Bronchial epithelial cell (primary cell): ENCODE measurements around the gene SLC15A4. TPM values are rescaled to one million over a fixed set of nuclear protein-coding genes. Genes with fewer than 3 reads are reported as not detected.

ENCODE experiments used
- DNase-seq: peaks from one replicate; pipeline ENCODE4 v3.0.0-alpha.2; 2010; ENCODE audit warnings: low read depth
- FAIRE-seq: peaks from 2 replicates; lab custom pipeline; 2011; peaks lifted over from hg19 to GRCh38; lab: Jason Lieb, UNC
- H3K27me3 ChIP-seq: 2 replicates; pipeline ENCODE4 v1.5.1; 2011; ENCODE audit warnings: low read length; ENCODE audit not compliant: control insufficient read depth, insufficient read depth
- H3K36me3 ChIP-seq: 2 replicates; pipeline ENCODE4 v1.5.1; 2011; ENCODE audit warnings: low read length; ENCODE audit not compliant: control insufficient read depth, insufficient read depth
- H3K4me3 ChIP-seq: 2 replicates; pipeline ENCODE4 v1.5.1; 2011; ENCODE audit warnings: mild to moderate bottlenecking, low read depth, low read length, control low read depth
- CTCF ChIP-seq: IDR thresholded peaks from 2 replicates; pipeline ENCODE4 v1.5.1; 2011; ENCODE audit warnings: mild to moderate bottlenecking, moderate library complexity, low read length, control low read depth, inconsistent platforms; ENCODE audit not compliant: insufficient read depth, severe bottlenecking
- total RNA-seq: library from RNA; depleted of rRNA; stranded (reverse); fragments of >200 nt; gene quantifications from 2 replicates; pipeline ENCODE4 v1.2.1, GENCODE V29; 2014

SLC15A4 gene
- total RNA-seq, 1 donor from 2014 or later: 70.0 TPM

GRCh38 chr12:128863957-128864356 lies 40.2 kb upstream of the SLC15A4 start:
- no peaks in the 10 kb centered on the region for H3K36me3 ChIP-seq
- H3K27me3 ChIP-seq: no peaks in the 10 kb centered on the region
- DNase-seq (no peak), FAIRE-seq (no peak)
- TF ChIP-seq CTCF: no peak
- H3K4me3 ChIP-seq: no peak overlapping the region

GRCh38 chr12:128861226-128862016 lies 37.7 kb upstream of the SLC15A4 start:
- H3K4me3 ChIP-seq: no peak overlapping the region
- FAIRE-seq: no peak
- no peaks in the 10 kb centered on the region for H3K27me3 ChIP-seq
- H3K36me3 ChIP-seq: no peaks in the 10 kb centered on the region
- no peak for TF ChIP-seq CTCF
- no peak for DNase-seq

GRCh38 chr12:128859311-128859710 lies 35.6 kb upstream of the SLC15A4 start:
- Histone ChIP-seq H3K4me3 (no peak overlapping the region), H3K36me3 (no peaks in the 10 kb centered on the region), H3K27me3 (no peaks in the 10 kb centered on the region)
- DNase-seq (no peak), FAIRE-seq (no peak)
- no peak for TF ChIP-seq CTCF

- TF ChIP-seq CTCF: no peak
- Histone ChIP-seq H3K27me3 (no peaks in the 10 kb centered on the region), H3K4me3 (no peak overlapping the region), H3K36me3 (no peaks in the 10 kb centered on the region)
- no peak for DNase-seq
- FAIRE-seq: no peak
These were observed 33.5 kb upstream of the SLC15A4 start for GRCh38 chr12:128857133-128857763.

GRCh38 chr12:128856791-128857078 lies 33.0 kb upstream of the SLC15A4 start:
- no peak for TF ChIP-seq CTCF
- Histone ChIP-seq H3K36me3 (no peaks in the 10 kb centered on the region), H3K27me3 (no peaks in the 10 kb centered on the region), H3K4me3 (no peak overlapping the region)
- FAIRE-seq (no peak), DNase-seq (no peak)
